Left cardiac atrium (tissue), 4 donors: Measurements from ENCODE around the gene TGFBI. TPM values are rescaled to one million over a fixed set of nuclear protein-coding genes. Genes with fewer than 3 reads are reported as not detected.

Experiments used
- ATAC-seq, 2 donors: fragments of 200-7000 bp; cut with Tn5 transposase; one replicate each; pipeline ENCODE4 v1.9.1; 2020; ENCODE audit warnings: mild to moderate bottlenecking in 2 of 2, moderate library complexity in 2 of 2
- DNase-seq: peaks from one replicate; pipeline ENCODE4 v3.0.0-alpha.2; 2020
- intact Hi-C, 2 donors: fragments of 100-400 bp; cut with DNase I; formaldehyde crosslinking; loops; one replicate each; pipeline versions ENCODE4 v1.14.1 to v1.15.1; 2022 to 2023
- total RNA-seq, 2 donors: library from RNA; stranded (reverse); fragmentation: NEBNext Ultra II Directional; extraction: Animal tissue kit (Norgen Biotek cat#: 25700); gene quantifications; one replicate each; pipeline ENCODE4 v1.2.1, GENCODE V29; 2021
- donor health status: DM: no; HTN: yes; CAD: no.
- donor health status: DM: no; HTN: yes; CAD: no; lungs with severe emphysema.
- donor health status: DM: yes; HTN: yes; CAD: no.
- donor health status: Dilated cardiomyopathy.

Gene TGFBI
- total RNA-seq, 2 donors from 2014 or later: 79.7 to 130 TPM

DNA sequence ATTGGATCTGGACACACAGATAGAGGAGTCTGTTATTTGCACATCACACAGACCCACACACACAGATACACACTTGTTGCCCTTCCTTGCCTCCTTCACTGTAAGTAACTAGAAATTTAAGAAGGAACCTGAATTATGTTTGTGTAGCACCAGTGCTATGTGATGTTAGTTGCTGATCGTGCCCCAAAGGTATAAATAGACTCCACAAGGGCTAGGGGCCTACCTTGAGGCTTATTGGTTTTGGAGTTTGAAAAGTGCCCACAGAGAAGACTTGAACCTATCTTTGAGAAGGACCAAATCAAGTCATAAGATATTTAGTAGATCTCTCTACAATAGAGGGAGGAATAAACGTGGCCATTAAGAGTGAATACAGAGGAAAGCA is 8.8 kb upstream of the TGFBI start:
- ATAC-seq (no peak), DNase-seq (no peak)
- intact Hi-C loops: no loop called here

- intact Hi-C loops: no loop called here
- DNase-seq (no peak), ATAC-seq (peak; percentile 56 to 65)
These were observed 8.3 kb upstream of the TGFBI start for GRCh38 chr5:136020383-136021015.

DNA sequence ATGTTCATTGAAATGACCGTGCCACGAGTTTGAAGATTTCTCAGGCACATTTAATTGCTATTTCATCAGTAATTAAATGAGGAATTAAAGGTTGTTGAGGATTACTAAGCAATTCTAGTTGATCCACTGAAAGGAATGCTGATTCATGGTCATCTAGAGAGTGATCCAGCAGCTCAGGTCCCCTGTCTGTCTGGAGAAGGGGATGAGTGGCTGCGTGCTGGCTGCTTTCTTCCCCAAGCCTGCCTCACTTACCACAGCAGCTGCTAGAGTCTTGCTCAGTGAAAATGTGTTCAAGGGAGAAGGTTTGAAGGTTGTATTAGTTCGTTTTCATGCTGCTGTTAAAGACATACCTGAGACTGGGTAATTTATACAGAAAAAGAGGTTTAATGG is 7.8 kb upstream of the TGFBI start:
- ATAC-seq (no peak), DNase-seq (no peak)
- intact Hi-C loops: no loop called here

GRCh38 chr5:136022965-136023364 is 5.8 kb upstream of the TGFBI start:
- DNase-seq (no peak), ATAC-seq (no peak)
- intact Hi-C loops: no loop called here

DNA sequence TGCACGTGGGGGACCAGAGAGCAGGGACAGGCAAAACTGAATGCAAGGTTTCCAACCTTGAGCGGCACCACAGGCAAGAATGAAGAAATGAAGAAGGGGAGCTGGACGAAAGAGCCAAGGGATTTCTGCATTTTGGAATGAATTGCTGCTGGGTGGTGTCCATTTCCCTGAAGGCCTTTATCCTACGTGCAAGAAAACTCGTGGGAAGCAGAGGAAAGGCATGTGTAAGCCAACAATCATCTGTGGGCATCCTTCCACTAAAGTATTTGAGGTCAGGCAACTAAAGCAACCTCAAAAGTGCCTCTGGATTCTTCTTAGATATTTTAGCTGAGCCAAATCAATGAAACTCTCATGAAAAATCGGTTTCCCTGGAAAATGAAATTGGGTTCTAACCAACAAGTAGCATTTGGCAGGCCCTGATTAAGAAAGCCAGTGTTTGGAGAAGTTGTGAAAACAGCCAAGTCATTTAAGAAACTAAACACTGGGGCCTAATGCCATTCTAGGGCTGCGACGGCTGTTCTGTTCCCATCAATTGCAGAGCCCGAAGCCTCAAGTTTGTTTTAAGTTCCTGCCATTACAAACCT is 4.7 kb upstream of the TGFBI start:
- intact Hi-C loops: no loop called here

GRCh38 chr5:136025900-136026299 is 2.9 kb upstream of the TGFBI start:
- no peak for DNase-seq
- intact Hi-C loops: no loop called here
- ATAC-seq: peak in 1 of 2 donors; percentile 56

More for the DNA sequence above, 4.7 kb upstream of the TGFBI start:
- ATAC-seq (no peak), DNase-seq (no peak)

DNA sequence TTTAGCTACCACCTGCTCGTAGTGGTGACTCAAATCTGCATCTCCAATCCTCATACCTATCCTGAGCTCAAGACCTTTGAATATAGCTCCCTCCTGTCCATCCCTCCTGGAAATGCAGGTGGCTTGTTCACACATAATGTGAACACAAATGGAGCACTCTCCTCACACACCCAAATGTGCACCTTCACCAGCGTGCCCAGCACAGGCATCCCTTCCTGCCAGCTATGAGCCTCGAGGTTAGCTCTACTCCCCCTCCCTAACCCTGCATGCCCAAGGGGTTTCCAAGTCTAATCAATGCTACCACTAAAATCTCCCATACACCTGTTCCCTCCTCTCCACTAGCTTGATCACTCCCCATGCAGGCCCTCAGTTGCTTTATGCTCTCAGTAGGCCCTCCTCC is 2.2 kb upstream of the TGFBI start:
- no peak for DNase-seq
- no peak for ATAC-seq
- intact Hi-C loops: no loop called here

DNA sequence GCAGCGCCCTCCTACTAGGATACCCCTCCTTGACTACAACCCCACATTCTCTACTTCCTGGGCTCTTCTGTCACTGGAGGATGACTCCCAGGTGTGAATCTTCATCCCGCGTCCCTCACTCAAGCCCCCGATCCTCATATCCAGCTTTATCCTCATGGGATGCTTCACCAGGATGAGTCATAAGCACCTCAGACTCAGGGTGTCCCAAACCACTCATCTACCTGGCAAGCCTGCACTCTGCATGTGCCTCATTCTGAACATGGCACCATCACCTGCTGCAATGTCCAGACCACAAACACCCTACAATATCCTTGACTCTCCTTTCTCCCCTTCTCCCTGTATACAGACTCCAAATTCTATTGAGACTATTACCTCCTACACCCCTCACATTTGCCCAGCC is 1.5 kb upstream of the TGFBI start:
- ATAC-seq (no peak), DNase-seq (no peak)
- intact Hi-C loops: no loop called here

DNA sequence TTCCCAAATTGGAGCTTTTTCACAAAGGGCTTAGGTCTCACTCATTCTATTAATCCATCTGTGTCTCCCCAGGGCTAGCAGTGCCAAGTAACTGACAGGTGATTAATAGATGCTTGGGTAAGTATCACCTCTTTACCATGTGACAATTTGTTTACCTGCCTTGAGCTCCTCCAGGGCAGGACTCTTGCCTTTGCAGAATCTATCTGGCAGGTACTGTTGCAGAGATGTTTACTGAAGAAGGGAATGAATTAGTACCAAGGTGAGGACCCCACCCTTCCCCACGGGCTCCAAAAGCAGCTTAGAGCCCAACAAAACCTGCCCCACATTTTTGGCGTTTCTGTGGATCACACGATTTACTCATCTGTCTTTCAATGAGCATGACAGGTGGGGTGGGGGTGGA is 698 bp upstream of the TGFBI start:
- no peak for DNase-seq
- ATAC-seq: no peak
- intact Hi-C loops: no loop called here

- ATAC-seq (no peak), DNase-seq (no peak)
- intact Hi-C loops: no loop called here
These were observed 1.5 kb downstream of the TGFBI start for GRCh38 chr5:136030252-136030651.

- no peak for DNase-seq
- ATAC-seq: no peak
- intact Hi-C loops: no loop called here
These were observed 2.3 kb downstream of the TGFBI start for GRCh38 chr5:136030956-136031611.

GRCh38 chr5:136031711-136032110 is 2.9 kb downstream of the TGFBI start:
- intact Hi-C loops: no loop called here
- DNase-seq (no peak), ATAC-seq (no peak)

DNA sequence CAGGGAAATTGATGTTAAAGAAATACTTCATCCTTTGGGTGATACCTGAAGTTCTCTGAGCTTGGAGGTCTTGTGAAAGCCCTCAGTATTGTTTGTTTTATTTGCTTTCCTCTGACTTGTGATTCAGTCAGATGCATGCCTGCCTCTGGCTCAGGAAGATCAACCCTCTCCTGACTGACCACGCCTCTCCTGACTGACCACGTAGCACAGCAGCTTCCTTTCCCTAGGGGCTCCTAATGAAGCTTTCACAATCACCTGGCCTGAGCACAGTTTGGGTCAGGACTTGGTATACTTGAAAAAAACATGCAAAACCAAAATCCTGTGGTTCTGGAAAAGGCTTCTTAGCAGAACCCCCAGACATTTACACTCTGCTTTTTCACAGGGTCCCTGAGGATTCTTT is 3.8 kb downstream of the TGFBI start:
- intact Hi-C loops: no loop called here
- peak in 1 of 2 donors; percentile 5 for ATAC-seq

GRCh38 chr5:136033234-136033633 is 4.4 kb downstream of the TGFBI start:
- intact Hi-C loops: no loop called here
- DNase-seq (no peak), ATAC-seq (no peak)

More for the DNA sequence above, 3.8 kb downstream of the TGFBI start:
- no peak for DNase-seq

DNA sequence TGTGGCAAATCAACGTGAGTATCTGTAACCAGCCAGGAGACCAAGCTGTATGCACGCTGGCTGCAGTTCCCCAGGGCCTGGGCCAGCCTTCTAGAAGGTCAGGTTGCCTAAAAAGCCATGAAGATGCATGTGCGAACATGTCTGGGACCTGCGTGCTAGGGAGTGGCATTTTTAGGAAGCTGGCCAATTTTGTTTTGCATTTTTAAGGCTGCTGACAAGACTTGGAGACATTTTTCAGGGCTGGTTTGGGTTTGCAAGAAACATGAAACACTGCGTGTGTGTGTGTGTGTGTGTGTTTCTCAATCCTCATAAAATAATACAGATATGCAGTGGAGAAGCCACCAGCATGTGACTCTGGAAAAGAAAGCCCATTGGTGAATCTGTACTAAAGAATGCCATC is 5.1 kb downstream of the TGFBI start:
- intact Hi-C loops: no loop called here
- DNase-seq (no peak), ATAC-seq (no peak)

GRCh38 chr5:136034492-136034891 is 5.7 kb downstream of the TGFBI start:
- intact Hi-C loops: no loop called here
- DNase-seq (no peak), ATAC-seq (no peak)

- no peak for DNase-seq
- peak; percentile 61 to 67 for ATAC-seq
- intact Hi-C loops: no loop called here
These were observed 6.2 kb downstream of the TGFBI start for GRCh38 chr5:136034984-136035383.

- no peak for DNase-seq
- peak in 1 of 2 donors; percentile 43 for ATAC-seq
- intact Hi-C loops: no loop called here
These were observed 7.0 kb downstream of the TGFBI start for GRCh38 chr5:136035837-136036236.

- no peak for DNase-seq
- ATAC-seq: no peak
- intact Hi-C loops: no loop called here
These were observed 7.6 kb downstream of the TGFBI start for GRCh38 chr5:136036293-136036911.

DNA sequence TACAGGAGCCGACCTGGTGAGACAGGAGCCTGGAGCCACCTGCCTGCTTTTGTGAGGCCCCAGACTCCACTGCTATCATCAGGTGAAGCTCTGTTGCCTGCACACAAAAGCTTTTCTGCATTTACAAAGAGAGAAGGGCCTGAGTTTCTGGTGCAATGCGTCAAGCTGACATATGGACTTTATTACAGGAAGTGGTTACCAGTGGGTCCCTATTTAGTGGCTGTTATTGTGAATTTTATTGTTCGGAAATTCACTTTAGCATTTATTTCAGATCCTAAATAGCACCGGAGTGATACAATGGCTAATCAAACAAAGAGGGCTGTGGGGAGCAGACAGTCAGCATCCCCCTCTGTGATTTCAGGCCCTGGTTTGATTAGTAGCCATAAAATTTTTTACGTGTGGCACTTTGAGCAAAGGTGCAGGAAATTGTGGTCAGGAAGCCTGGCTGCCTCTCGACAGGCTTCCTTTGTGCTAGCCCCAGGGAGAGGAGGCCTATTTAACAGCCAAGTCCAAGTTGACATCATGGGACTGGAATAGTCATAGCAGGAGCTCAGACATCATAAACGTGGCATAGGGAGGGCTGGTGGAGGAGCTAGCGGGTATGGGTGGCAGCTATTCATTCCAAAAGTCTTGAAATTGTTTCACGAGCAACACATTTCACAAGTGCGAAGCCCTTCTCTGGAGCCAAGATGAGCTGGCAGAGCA is 8.4 kb downstream of the TGFBI start:
- intact Hi-C loops: no loop called here
- ATAC-seq: peak; percentile 79 to 85
- DNase-seq: no peak
